Measurements from ENCODE around the gene ADAMTS16. TPM values are rescaled to one million over a fixed set of nuclear protein-coding genes. Genes with fewer than 3 reads are reported as not detected.

Gene ADAMTS16
- total RNA-seq, 4 donors from 2014 or later: 0.19 TPM; not detected in 3

- no peak overlapping the region for H3K27ac ChIP-seq
- intact Hi-C loops (cut with DNase I): no loop called here
- H3K4me1 ChIP-seq: peaks cover 0 to 8% (median 0%) of the 10 kb centered on the region in 3 donors
- no peak for DNase-seq
- H3K36me3 ChIP-seq: no peaks in the 10 kb centered on the region
- TF ChIP-seq POLR2A (IDR thresholded peaks at IDR 0.05) (no peak), CTCF (IDR thresholded peaks at IDR 0.05) (no peak)
- H3K9me3 ChIP-seq: no peaks in the 10 kb centered on the region
- 66 to 93% methylated on average over 4 of the region's 4 CpGs for WGBS, 2 donors
- no peaks in the 10 kb centered on the region for H3K27me3 ChIP-seq
- no peak overlapping the region for H3K4me3 ChIP-seq
These were observed 192.2 kb downstream of the ADAMTS16 start for GRCh38 chr5:5332287-5332686.

- Histone ChIP-seq H3K9me3 (no peaks in the 10 kb centered on the region), H3K4me1 (peaks cover 0 to 13% (median 0%) of the 10 kb centered on the region in 3 donors), H3K4me3 (no peak overlapping the region), H3K27ac (no peak overlapping the region), H3K36me3 (no peaks in the 10 kb centered on the region), H3K27me3 (no peaks in the 10 kb centered on the region)
- TF ChIP-seq CTCF (IDR thresholded peaks at IDR 0.05): no peak
- no peak for TF ChIP-seq POLR2A (IDR thresholded peaks at IDR 0.05)
- intact Hi-C loops (cut with DNase I): no loop called here
- DNase-seq: no peak
These were observed 195.0 kb downstream of the ADAMTS16 start for GRCh38 chr5:5335107-5335506.

- no peak for DNase-seq
- intact Hi-C loops (cut with DNase I): no loop called here
- H3K9me3 ChIP-seq: no peaks in the 10 kb centered on the region
- H3K27me3 ChIP-seq: no peaks in the 10 kb centered on the region
- H3K4me3 ChIP-seq: no peak overlapping the region
- 18 to 21% methylated on average over 4 of the region's 4 CpGs for WGBS, 2 donors
- TF ChIP-seq CTCF (IDR thresholded peaks at IDR 0.05): no peak
- TF ChIP-seq POLR2A (IDR thresholded peaks at IDR 0.05): no peak
- H3K4me1 ChIP-seq: peaks cover 3 to 19% (median 4%) of the 10 kb centered on the region in 3 donors
- no peak overlapping the region for H3K27ac ChIP-seq
- no peaks in the 10 kb centered on the region for H3K36me3 ChIP-seq
These were observed 195.7 kb downstream of the ADAMTS16 start for GRCh38 chr5:5335700-5336264.

- TF ChIP-seq CTCF (IDR thresholded peaks at IDR 0.05) (no peak), POLR2A (IDR thresholded peaks at IDR 0.05) (no peak)
- intact Hi-C loops (cut with DNase I): no loop called here
- Histone ChIP-seq H3K9me3 (no peaks in the 10 kb centered on the region), H3K4me1 (peaks cover 4 to 29% (median 5%) of the 10 kb centered on the region in 3 donors), H3K4me3 (no peak overlapping the region), H3K27me3 (no peaks in the 10 kb centered on the region), H3K36me3 (no peaks in the 10 kb centered on the region), H3K27ac (no peak overlapping the region)
- 94% methylated on average over 4 of the region's 4 CpGs for WGBS, 2 donors
- DNase-seq: no peak
These were observed 199.1 kb downstream of the ADAMTS16 start for GRCh38 chr5:5339257-5339656.

GRCh38 chr5:5340206-5340729 lies 200.1 kb downstream of the ADAMTS16 start:
- Histone ChIP-seq H3K27me3 (no peaks in the 10 kb centered on the region), H3K36me3 (no peaks in the 10 kb centered on the region), H3K27ac (peak overlapping the region in 3 of 4 donors; percentile 48 to 68 (median 57)), H3K9me3 (no peaks in the 10 kb centered on the region), H3K4me3 (peak overlapping the region in 1 of 4 donors; percentile 36), H3K4me1 (peaks cover 4 to 29% (median 5%) of the 10 kb centered on the region in 3 donors)
- TF ChIP-seq CTCF (IDR thresholded peaks at IDR 0.05): peak in 3 of 6 experiments; percentile 12 to 37 (median 18)
- no peak for TF ChIP-seq POLR2A (IDR thresholded peaks at IDR 0.05)
- WGBS, 2 donors: 33% methylated on average over 15 of the region's 15 CpGs
- DNase-seq: no peak
- intact Hi-C loops (cut with DNase I): no loop called here

Measured in esophagus squamous epithelium (tissue), 5 donors.